Tibial artery (tissue), 4 donors: ENCODE results near the gene ODF2.
A peak's percentile ranks its signal among the peaks of the same experiment; 100 is the strongest.

Source experiments
- DNase-seq, 2 donors: peaks; one replicate each; pipeline ENCODE4 v3.0.0-alpha.2; 2019
- H3K27ac ChIP-seq, 2 donors: fragments of 200-600 bp; sonication (generic) in 1 of 2; 1 replicate in 1 of 2; 2 replicates in 1 of 2; pipeline ENCODE4 v1.5.1; 2018 to 2019; ENCODE audit warnings: mild to moderate bottlenecking in 1 of 2
- H3K27me3 ChIP-seq, 2 donors: fragments of 200-600 bp; sonication (generic) in 1 of 2; one replicate each; pipeline versions ENCODE4 v1.5.1 to v1.6.0; 2016 to 2019
- H3K36me3 ChIP-seq, 3 donors: fragments of 200-600 bp; sonication (generic) in 2 of 3; one replicate each; pipeline ENCODE4 v1.5.1; 2016 to 2019; ENCODE audit warnings: mild to moderate bottlenecking in 2 of 3
- H3K4me1 ChIP-seq, 4 donors: fragments of 200-600 bp; sonication (generic) in 2 of 4; 1 replicate in 3 of 4; 2 replicates in 1 of 4; pipeline ENCODE4 v1.5.1; 2016 to 2019
- H3K4me3 ChIP-seq, 2 donors: fragments of 200-600 bp; sonication (generic) in 1 of 2; 1 replicate in 1 of 2; 2 replicates in 1 of 2; pipeline ENCODE4 v1.5.1; 2018 to 2019; ENCODE audit warnings: mild to moderate bottlenecking in 2 of 2
- H3K9me3 ChIP-seq, 3 donors: fragments of 200-600 bp; sonication (generic) in 1 of 3; one replicate each; pipeline ENCODE4 v1.5.1; 2016 to 2019
- CTCF ChIP-seq, 2 experiments: fragments of 200-600 bp in 1 of 2; fragments of 450-650 bp in 1 of 2; IDR thresholded peaks; one replicate each; pipeline ENCODE4 v1.5.1; 2017 to 2019; ENCODE audit warnings: antibody characterized with exemption in 2 of 2, mild to moderate bottlenecking in 1 of 2, moderate library complexity in 1 of 2
- intact Hi-C: fragments of 100-400 bp; cut with DNase I; formaldehyde crosslinking; loops from one replicate; pipeline ENCODE4 v1.15.0; 2023; ENCODE audit warnings: low total_unique reads

The ODF2 gene

GRCh38 chr9:128457207-128457606 is 1.4 kb downstream of the ODF2 start:
- H3K27ac ChIP-seq = no peak overlapping the region
- no peaks in the 10 kb centered on the region for H3K27me3 ChIP-seq
- no peak for DNase-seq
- H3K9me3 ChIP-seq = no peaks in the 10 kb centered on the region
- H3K4me1 ChIP-seq = peaks cover 0 to 11% (median 10%) of the 10 kb centered on the region in 4 donors
- intact Hi-C loops = loop anchor here (5.0 to 10.0 kb wide), 2 partner anchors 45 to 98 kb away; partner anchors contain the start of genes GLE1 and SPTAN1
- peak overlapping the region; percentile 87 to 88 for H3K4me3 ChIP-seq
- H3K36me3 ChIP-seq = peaks cover 20 to 32% (median 24%) of the 10 kb centered on the region in 3 donors
- TF ChIP-seq CTCF (IDR thresholded peaks at IDR 0.05) = no peak

- H3K4me3 ChIP-seq = no peak overlapping the region
- no peaks in the 10 kb centered on the region for H3K9me3 ChIP-seq
- H3K4me1 ChIP-seq = peaks cover 0 to 11% (median 10%) of the 10 kb centered on the region in 4 donors
- no peaks in the 10 kb centered on the region for H3K27me3 ChIP-seq
- H3K27ac ChIP-seq = no peak overlapping the region
- peaks cover 30 to 51% (median 33%) of the 10 kb centered on the region in 3 donors for H3K36me3 ChIP-seq
- no peak for DNase-seq
- no peak for TF ChIP-seq CTCF (IDR thresholded peaks at IDR 0.05)
- intact Hi-C loops = loop anchor here (5.0 to 10.0 kb wide), 2 partner anchors 43 to 96 kb away; partner anchors contain the start of genes GLE1 and SPTAN1
Observed at GRCh38 chr9:128459011-128459410, 3.2 kb downstream of the ODF2 start.

GRCh38 chr9:128469070-128469469 is 13.3 kb downstream of the ODF2 start:
- no peak for DNase-seq
- Histone ChIP-seq H3K27ac (no peak overlapping the region), H3K9me3 (no peaks in the 10 kb centered on the region), H3K4me3 (no peak overlapping the region), H3K4me1 (peaks cover 0 to 6% (median 3%) of the 10 kb centered on the region in 4 donors), H3K36me3 (peaks cover 12 to 56% (median 27%) of the 10 kb centered on the region in 3 donors), H3K27me3 (no peaks in the 10 kb centered on the region)
- TF ChIP-seq CTCF (IDR thresholded peaks at IDR 0.05) = no peak
- intact Hi-C loops = no loop called here

GRCh38 chr9:128470560-128470959 is 14.8 kb downstream of the ODF2 start:
- Histone ChIP-seq H3K4me1 (peaks cover 0 to 6% (median 3%) of the 10 kb centered on the region in 4 donors), H3K4me3 (no peak overlapping the region), H3K36me3 (peaks cover 11 to 59% (median 22%) of the 10 kb centered on the region in 3 donors), H3K27me3 (no peaks in the 10 kb centered on the region), H3K27ac (peak overlapping the region; percentile 2 to 42), H3K9me3 (no peaks in the 10 kb centered on the region)
- no peak for TF ChIP-seq CTCF (IDR thresholded peaks at IDR 0.05)
- intact Hi-C loops = no loop called here
- peak; percentile 57 to 81 for DNase-seq

GRCh38 chr9:128473104-128473503 is 17.3 kb downstream of the ODF2 start:
- H3K27ac ChIP-seq = no peak overlapping the region
- H3K9me3 ChIP-seq = no peaks in the 10 kb centered on the region
- no peak for TF ChIP-seq CTCF (IDR thresholded peaks at IDR 0.05)
- H3K36me3 ChIP-seq = peaks cover 10 to 76% (median 34%) of the 10 kb centered on the region in 3 donors
- H3K4me3 ChIP-seq = no peak overlapping the region
- peaks cover 0 to 6% (median 3%) of the 10 kb centered on the region in 4 donors for H3K4me1 ChIP-seq
- DNase-seq = no peak
- intact Hi-C loops = no loop called here
- no peaks in the 10 kb centered on the region for H3K27me3 ChIP-seq

GRCh38 chr9:128475867-128476266 is 20.1 kb downstream of the ODF2 start:
- no peak for DNase-seq
- TF ChIP-seq CTCF (IDR thresholded peaks at IDR 0.05) = no peak
- Histone ChIP-seq H3K27me3 (no peaks in the 10 kb centered on the region), H3K4me3 (no peak overlapping the region), H3K9me3 (no peaks in the 10 kb centered on the region), H3K27ac (no peak overlapping the region), H3K36me3 (peaks cover 25 to 87% (median 50%) of the 10 kb centered on the region in 3 donors), H3K4me1 (no peaks in the 10 kb centered on the region)
- intact Hi-C loops = no loop called here
